HepG2 (cell line): ENCODE data around the gene GCLM. TPM values are rescaled to one million over a fixed set of nuclear protein-coding genes. Genes with fewer than 3 reads are reported as not detected.

ENCODE experiments used
- CENPT ChIP-seq: sonication (generic); formaldehyde crosslinking; IDR thresholded peaks from 2 replicates; pipeline ENCODE4 v1.8.0; 2022; ENCODE audit warnings: low read depth, mild to moderate bottlenecking, moderate library complexity, missing genetic modification reagents
- CENPX ChIP-seq: sonication (generic); formaldehyde crosslinking; IDR thresholded peaks from 2 replicates; pipeline ENCODE4 v1.9.0; 2021; ENCODE audit warnings: mild to moderate bottlenecking, missing genetic modification reagents, moderate library complexity
- EEA1 ChIP-seq: sonication (generic); formaldehyde crosslinking; IDR thresholded peaks from 2 replicates; pipeline ENCODE4 v1.5.1; 2020; ENCODE audit warnings: mild to moderate bottlenecking, missing genetic modification reagents, borderline replicate concordance
- FLYWCH1 ChIP-seq: sonication (generic); formaldehyde crosslinking; IDR thresholded peaks from 2 replicates; pipeline ENCODE4 v1.8.1; 2023; ENCODE audit warnings: mild to moderate bottlenecking, missing genetic modification reagents
- FOSL2 ChIP-seq: sonication (generic); formaldehyde crosslinking; IDR thresholded peaks from 2 replicates; pipeline ENCODE4 v1.4.0; 2020; ENCODE audit warnings: missing genetic modification reagents
- FOXO1 ChIP-seq: sonication (generic); formaldehyde crosslinking; IDR thresholded peaks from 2 replicates; pipeline ENCODE4 v1.4.0; 2020; ENCODE audit warnings: missing genetic modification reagents
- GLI4 ChIP-seq: sonication (generic); formaldehyde crosslinking; IDR thresholded peaks from 2 replicates; pipeline ENCODE4 v1.5.1; 2020; ENCODE audit warnings: missing genetic modification reagents, mild to moderate bottlenecking, moderate library complexity, borderline replicate concordance
- HOXA5 ChIP-seq: sonication (generic); formaldehyde crosslinking; IDR thresholded peaks from 2 replicates; pipeline ENCODE4 v1.4.0; 2020; ENCODE audit warnings: missing genetic modification reagents
- MEF2D ChIP-seq: sonication (generic); formaldehyde crosslinking; IDR thresholded peaks from 2 replicates; pipeline ENCODE4 v1.5.1; 2020; ENCODE audit warnings: mild to moderate bottlenecking, missing genetic modification reagents
- NFIB ChIP-seq: sonication (generic); formaldehyde crosslinking; IDR thresholded peaks from 2 replicates; pipeline ENCODE4 v1.9.0; 2021; ENCODE audit warnings: missing genetic modification reagents, mild to moderate bottlenecking, borderline replicate concordance
- RFXAP ChIP-seq: sonication (generic); formaldehyde crosslinking; IDR thresholded peaks from 2 replicates; pipeline ENCODE4 v1.4.0; 2020; ENCODE audit warnings: missing genetic modification reagents, borderline replicate concordance
- SIX4 ChIP-seq: sonication (generic); formaldehyde crosslinking; IDR thresholded peaks from 2 replicates; pipeline ENCODE4 v1.4.0; 2020; ENCODE audit warnings: missing genetic modification reagents
- SOX5 ChIP-seq: IDR thresholded peaks from 2 replicates; pipeline ENCODE4 v1.6.1; 2016; ENCODE audit warnings: borderline replicate concordance
- STAT5B ChIP-seq: sonication (generic); formaldehyde crosslinking; IDR thresholded peaks from 2 replicates; pipeline ENCODE4 v1.4.0; 2020; ENCODE audit warnings: missing genetic modification reagents
- TMF1 ChIP-seq: sonication (generic); formaldehyde crosslinking; IDR thresholded peaks from 2 replicates; pipeline ENCODE4 v1.8.1; 2022; ENCODE audit warnings: low read depth, missing genetic modification reagents
- ZFAT ChIP-seq: sonication (generic); formaldehyde crosslinking; conservative IDR thresholded peaks from 2 replicates; pipeline ENCODE4 v1.8.1; 2023; ENCODE audit warnings: missing genetic modification reagents, inconsistent platforms
- ZFP62 ChIP-seq: sonication (generic); formaldehyde crosslinking; IDR thresholded peaks from 2 replicates; pipeline ENCODE4 v1.4.0; 2020; ENCODE audit warnings: missing genetic modification reagents
- ZFP82 ChIP-seq: sonication (generic); formaldehyde crosslinking; IDR thresholded peaks from 2 replicates; pipeline ENCODE4 v1.5.1; 2020; ENCODE audit warnings: mild to moderate bottlenecking, missing genetic modification reagents, borderline replicate concordance
- ZFP91 ChIP-seq: sonication (generic); formaldehyde crosslinking; IDR thresholded peaks from 2 replicates; pipeline ENCODE4 v1.9.0; 2022; ENCODE audit warnings: missing genetic modification reagents, mild to moderate bottlenecking, borderline replicate concordance
- ZMYM3 ChIP-seq: sonication (generic); formaldehyde crosslinking; IDR thresholded peaks from 2 replicates; pipeline ENCODE4 v1.5.1; 2020; ENCODE audit warnings: mild to moderate bottlenecking, missing genetic modification reagents
- ZNF225 ChIP-seq: sonication (generic); formaldehyde crosslinking; IDR thresholded peaks from 2 replicates; pipeline ENCODE4 v1.4.0; 2020; ENCODE audit warnings: mild to moderate bottlenecking, missing genetic modification reagents
- ZNF292 ChIP-seq: sonication (generic); formaldehyde crosslinking; IDR thresholded peaks from 2 replicates; pipeline ENCODE4 v1.8.1; 2022; ENCODE audit warnings: mild to moderate bottlenecking, low read depth, missing genetic modification reagents, borderline replicate concordance
- ZNF329 ChIP-seq: sonication (generic); formaldehyde crosslinking; IDR thresholded peaks from 2 replicates; pipeline ENCODE4 v1.9.0; 2021; ENCODE audit warnings: low read depth, mild to moderate bottlenecking, missing genetic modification reagents
- ZNF460 ChIP-seq: sonication (generic); formaldehyde crosslinking; IDR thresholded peaks from 2 replicates; pipeline ENCODE4 v1.5.1; 2020; ENCODE audit warnings: missing genetic modification reagents, mild to moderate bottlenecking, borderline replicate concordance
- ZNF577 ChIP-seq: sonication (generic); formaldehyde crosslinking; IDR thresholded peaks from 2 replicates; pipeline ENCODE4 v1.4.0; 2020; ENCODE audit warnings: mild to moderate bottlenecking, low read depth, missing genetic modification reagents, borderline replicate concordance
- ZNF629 ChIP-seq: sonication (generic); formaldehyde crosslinking; conservative IDR thresholded peaks from 2 replicates; pipeline ENCODE4 v1.5.0; 2020; ENCODE audit warnings: missing genetic modification reagents
- ZNF747 ChIP-seq: sonication (generic); formaldehyde crosslinking; IDR thresholded peaks from 2 replicates; pipeline ENCODE4 v1.8.1; 2023; ENCODE audit warnings: missing genetic modification reagents, mild to moderate bottlenecking, borderline replicate concordance
- ZNF777 ChIP-seq: sonication (generic); formaldehyde crosslinking; IDR thresholded peaks from 2 replicates; pipeline ENCODE4 v1.4.0; 2020; ENCODE audit warnings: missing genetic modification reagents
- polyA plus RNA-seq, 8 experiments: library from polyadenylated mRNA; depleted of rRNA in 3 of 8; stranded (reverse) in 7 of 8; unstranded in 1 of 8; fragments of >200 nt; fragmentation: Illumina TruSeq in 4 of 8; extraction: Trizol in 4 of 8; gene quantifications; 2 replicates each; pipeline versions ENCODE4 v1.2.1 to v1.2.3, GENCODE V29; 2011 to 2016; ENCODE audit warnings: low read depth in 4 of 8, missing spikeins in 1 of 8, mixed read lengths in 1 of 8; ENCODE audit not compliant: insufficient read depth in 1 of 8
- total RNA-seq, 5 experiments: library from RNA; depleted of rRNA; stranded (reverse); fragments of >200 nt; fragmentation: Illumina TruSeq; extraction: Trizol; gene quantifications; 2 replicates each; pipeline ENCODE4 v1.2.3, GENCODE V29; 2016; ENCODE audit warnings: low read depth in 1 of 5

The GCLM gene
- total and polyA plus RNA-seq, 2 of the 13 experiments (the other 11 are each of a cell fraction or from before 2014, with no cell fraction given), result 8.7 to 29.9 TPM

GRCh38 chr1:93908394-93909145, 660 bp downstream of the GCLM start (continued):
- no peak for TF ChIP-seq ZFAT (CRISPR knock-in tag)
- peak; percentile 65; the same call in 1 of the 2 replicates for TF ChIP-seq ZNF777 (CRISPR knock-in tag)
- 0 out of 2 replicates have a peak, but pooled peaks have one; percentile 40 for TF ChIP-seq ZFP82 (CRISPR knock-in tag)
- no peak for TF ChIP-seq ZNF460 (CRISPR knock-in tag)
- no peak for TF ChIP-seq MEF2D (CRISPR knock-in tag)
- no peak for TF ChIP-seq FOXO1 (CRISPR knock-in tag)
- TF ChIP-seq SOX5 (CRISPR knock-in tag), result no peak
- TF ChIP-seq CENPX, result no peak
- no peak for TF ChIP-seq ZNF747 (CRISPR knock-in tag)
- no peak for TF ChIP-seq ZFP91 (CRISPR knock-in tag)
- TF ChIP-seq ZNF292 (CRISPR knock-in tag), result no peak
- no peak for TF ChIP-seq FLYWCH1
- no peak for TF ChIP-seq HOXA5 (CRISPR knock-in tag)
- TF ChIP-seq NFIB, result no peak
- no peak for TF ChIP-seq ZMYM3 (CRISPR knock-in tag)
- TF ChIP-seq GLI4 (CRISPR knock-in tag), result no peak
- no peak for TF ChIP-seq ZNF225 (CRISPR knock-in tag)
- TF ChIP-seq ZFP62, result no peak
- no peak for TF ChIP-seq STAT5B (CRISPR knock-in tag)
- TF ChIP-seq ZNF329 (CRISPR knock-in tag), result no peak
- TF ChIP-seq ZNF629 (CRISPR knock-in tag), result no peak
- no peak for TF ChIP-seq CENPT (CRISPR knock-in tag)
- TF ChIP-seq ZNF577 (CRISPR knock-in tag), result no peak
- TF ChIP-seq TMF1, result no peak
- TF ChIP-seq FOSL2, result 0 out of 2 replicates have a peak, but pooled peaks have one; percentile 16
- TF ChIP-seq EEA1 (CRISPR knock-in tag), result no peak
- TF ChIP-seq SIX4, result no peak
- no peak for TF ChIP-seq RFXAP (CRISPR knock-in tag)
